GM21515 (cell line): ENCODE measurements around the gene ZNF383.
"Not testable (repeated sequence)": the region's sequence is repeated elsewhere in the genome, so short reads cannot be mapped to it uniquely, and the experiment has no call there.

ENCODE experiments used
- ATAC-seq: cut with Tn5 transposase; IDR thresholded peaks from one replicate; pipeline ENCODE4 v1.9.1; 2021; ENCODE audit not compliant: unreplicated experiment

The ZNF383 gene

DNA sequence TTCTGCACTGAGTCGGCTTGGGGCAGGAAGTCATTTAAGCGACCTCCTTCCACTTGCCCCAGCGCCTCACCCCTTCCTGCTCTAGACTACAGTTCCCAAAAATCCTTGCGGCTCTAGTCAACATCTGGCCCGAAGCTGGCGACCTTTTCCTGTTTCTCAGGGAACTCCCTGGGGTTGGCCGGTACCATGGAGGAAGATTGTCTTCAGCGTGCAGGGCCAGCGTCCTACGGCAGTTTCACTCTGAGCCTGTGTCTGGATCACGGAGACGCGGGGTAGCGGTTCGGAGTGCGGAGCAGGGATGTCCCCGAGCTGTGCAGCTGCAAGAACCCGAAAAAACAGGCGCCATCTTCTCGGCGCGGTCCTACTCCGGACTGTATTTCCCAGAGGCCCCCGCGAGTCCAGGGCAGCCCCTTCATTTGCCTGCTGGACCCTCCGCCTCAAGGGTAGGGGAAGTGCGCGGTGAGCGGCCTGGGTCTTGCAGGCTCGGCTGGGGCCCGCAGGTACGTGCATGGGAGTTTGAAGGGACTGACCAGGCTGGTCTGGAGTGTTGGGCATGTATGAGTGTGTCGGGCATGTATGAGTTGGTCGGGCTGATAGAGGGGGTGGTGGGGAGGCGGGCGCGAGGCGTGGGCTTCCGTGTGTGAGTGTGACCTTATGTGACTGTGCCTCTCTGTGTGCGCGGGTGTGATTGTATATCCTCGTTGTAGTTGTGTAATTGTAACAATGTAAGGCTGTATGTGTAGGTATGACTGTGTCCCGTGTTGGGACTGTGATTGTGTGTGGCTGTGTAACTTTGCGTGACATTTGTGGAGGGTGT, at the start of gene ZNF383:
TSS of gene ZNF383 (plus strand) at position 440 of the 817 bp plus-strand sequence. CDS start 12,240 bp downstream, outside the sequence.
- peak; percentile 90 for ATAC-seq

- peak; percentile 95 for ATAC-seq
Observed at GRCh38 chr19:37172368-37173366, 45.3 kb upstream of the ZNF383 start, which contains the start of gene ZNF585A. TSS of gene ZNF585A (minus strand) at chr19:37172695. CDS start at chr19:37169910, 2,785 bp downstream.

GRCh38 chr19:37186071-37186470, 31.9 kb upstream of the ZNF383 start:
- not testable (repeated sequence) for ATAC-seq

- not testable (repeated sequence) for ATAC-seq
Observed at GRCh38 chr19:37195248-37195647, 22.8 kb upstream of the ZNF383 start.

DNA sequence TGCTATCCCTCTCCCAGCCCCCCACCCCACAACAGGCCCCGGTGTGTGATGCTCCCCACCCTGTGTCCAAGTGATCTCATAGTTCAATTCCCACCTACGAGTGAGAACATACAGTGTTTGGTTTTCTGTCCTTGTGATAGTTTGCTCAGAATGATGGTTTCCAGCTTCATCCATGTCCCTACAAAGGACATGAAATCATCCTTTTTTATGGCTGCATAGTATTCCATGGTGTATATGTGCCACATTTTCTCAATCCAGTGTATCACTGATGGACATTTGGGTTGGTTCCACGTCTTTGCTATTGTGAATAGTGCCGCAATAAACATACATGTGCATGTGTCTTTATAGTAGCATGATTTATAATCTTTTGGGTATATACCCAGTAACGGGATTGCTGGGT, 20.9 kb upstream of the ZNF383 start:
- ATAC-seq: not testable (repeated sequence)

GRCh38 chr19:37197768-37198167, 20.2 kb upstream of the ZNF383 start:
- ATAC-seq: no peak

DNA sequence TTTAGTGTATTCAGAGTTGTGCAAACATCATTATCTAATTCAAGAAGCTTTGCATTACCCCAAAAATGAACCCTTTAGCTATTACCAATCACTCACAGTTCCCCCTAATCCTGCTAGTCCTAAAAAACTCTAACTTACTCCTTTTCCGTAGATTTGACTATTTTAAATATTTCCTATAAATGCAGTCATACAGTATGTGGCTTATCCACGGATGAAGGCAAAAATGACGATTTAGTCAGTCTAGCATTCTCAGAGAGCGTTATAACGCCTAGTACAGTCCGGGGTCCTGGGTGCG, 587 bp upstream of the ZNF383 start:
- ATAC-seq: no peak

GRCh38 chr19:37218592-37218935, 550 bp downstream of the ZNF383 start:
- ATAC-seq: no peak

GRCh38 chr19:37220383-37220782, 2.4 kb downstream of the ZNF383 start:
- ATAC-seq: no peak

DNA sequence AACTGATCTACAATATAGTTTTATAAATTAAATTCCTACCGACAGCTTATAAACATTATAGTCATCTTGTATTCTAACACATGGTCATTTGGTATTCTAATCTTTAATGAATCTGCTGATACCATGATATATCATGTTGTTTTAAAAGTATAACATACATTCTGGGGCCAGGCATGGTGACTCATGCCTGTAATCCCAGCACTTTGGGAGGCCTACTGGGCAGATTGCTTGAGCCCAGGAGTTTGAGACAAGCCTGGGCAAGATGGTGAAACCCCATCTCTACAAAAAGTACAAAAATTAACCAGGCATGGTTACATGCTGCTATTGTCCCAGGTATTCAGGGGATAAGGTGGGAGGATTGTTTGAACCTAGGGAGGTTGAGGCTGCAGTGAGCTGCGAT, 3.1 kb downstream of the ZNF383 start:
- no peak for ATAC-seq

DNA sequence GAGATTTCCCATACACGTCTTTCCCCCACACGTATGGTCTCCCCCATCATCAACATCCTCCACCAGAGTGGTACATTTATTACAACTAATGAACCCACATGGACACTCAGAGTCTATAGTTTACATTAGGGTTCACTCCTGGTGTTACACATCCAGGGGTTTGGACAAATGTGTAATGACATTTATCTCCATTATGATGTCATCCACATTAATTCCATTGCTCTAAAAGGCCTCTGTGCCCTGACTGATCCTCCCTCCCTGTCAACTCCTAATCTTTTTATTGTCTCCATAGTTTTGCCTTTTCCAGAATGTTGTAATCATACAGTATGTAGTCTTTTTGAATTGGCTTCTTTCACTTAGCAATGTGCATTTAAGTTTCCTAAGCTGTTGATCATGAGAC, 8.2 kb downstream of the ZNF383 start:
- no peak for ATAC-seq

DNA sequence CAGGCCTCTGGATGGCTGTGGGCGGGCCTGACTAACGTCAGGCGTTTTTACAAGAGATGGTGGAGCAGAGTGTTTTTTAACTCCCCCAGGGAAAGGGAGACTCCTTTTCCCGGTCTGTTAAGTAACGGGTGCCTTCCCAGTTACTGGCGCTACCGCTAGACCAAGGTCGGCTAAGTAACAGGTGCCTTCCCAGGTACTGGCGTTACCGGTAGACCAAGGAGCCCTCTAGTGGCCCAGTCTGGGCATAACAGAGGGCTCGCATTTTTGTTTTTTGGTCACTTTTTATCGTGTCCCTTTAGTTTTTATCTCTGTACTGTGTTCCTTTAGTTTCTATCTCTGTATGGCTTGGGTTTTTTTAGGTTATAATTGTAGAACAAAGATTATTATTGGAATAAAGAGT, 10.0 kb downstream of the ZNF383 start:
- ATAC-seq: no peak

- no peak for ATAC-seq
Observed at GRCh38 chr19:37243206-37243632, 25.2 kb downstream of the ZNF383 start.

GRCh38 chr19:37251308-37252229, 33.6 kb downstream of the ZNF383 start:
- ATAC-seq: no peak

DNA sequence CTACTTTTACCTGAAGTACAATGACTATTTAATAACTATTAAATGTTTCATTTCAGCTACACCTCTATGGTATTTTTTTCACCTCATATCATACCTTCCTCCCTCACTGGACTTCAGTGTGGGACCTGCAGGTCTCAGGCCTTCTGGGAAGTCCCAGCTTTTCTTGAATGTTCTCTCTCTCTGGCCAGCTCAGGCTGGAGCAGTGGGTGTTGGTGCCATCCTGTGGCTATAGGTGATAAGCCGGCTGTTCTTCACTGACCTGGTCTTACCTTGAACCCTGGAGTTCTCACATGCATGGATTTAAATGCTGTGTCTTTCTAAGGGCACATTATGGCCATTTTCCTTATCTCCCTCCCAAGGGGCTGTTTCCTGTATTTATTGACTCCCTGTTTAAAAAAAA, 45.0 kb downstream of the ZNF383 start:
- ATAC-seq: not testable (repeated sequence)

DNA sequence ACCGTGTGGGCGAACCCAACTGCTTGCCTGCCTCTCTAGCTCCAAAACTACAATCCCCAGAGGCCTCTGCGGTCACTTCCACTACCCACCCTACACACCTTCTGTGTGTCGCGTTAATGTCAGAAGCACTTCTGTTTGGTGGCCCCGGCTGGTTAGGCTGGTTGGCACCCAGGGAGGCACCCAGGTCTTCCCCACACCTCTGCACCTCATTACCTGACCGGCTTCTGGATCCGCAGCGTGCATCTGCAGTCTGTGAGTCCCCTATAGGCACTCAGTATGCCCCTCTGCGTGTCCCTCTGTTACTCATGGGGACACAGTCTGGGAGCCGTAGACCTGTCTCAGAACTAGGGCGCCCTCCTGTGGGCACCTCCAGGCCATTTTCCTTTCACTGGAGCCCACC, 49.0 kb downstream of the ZNF383 start:
- ATAC-seq: not testable (repeated sequence)

DNA sequence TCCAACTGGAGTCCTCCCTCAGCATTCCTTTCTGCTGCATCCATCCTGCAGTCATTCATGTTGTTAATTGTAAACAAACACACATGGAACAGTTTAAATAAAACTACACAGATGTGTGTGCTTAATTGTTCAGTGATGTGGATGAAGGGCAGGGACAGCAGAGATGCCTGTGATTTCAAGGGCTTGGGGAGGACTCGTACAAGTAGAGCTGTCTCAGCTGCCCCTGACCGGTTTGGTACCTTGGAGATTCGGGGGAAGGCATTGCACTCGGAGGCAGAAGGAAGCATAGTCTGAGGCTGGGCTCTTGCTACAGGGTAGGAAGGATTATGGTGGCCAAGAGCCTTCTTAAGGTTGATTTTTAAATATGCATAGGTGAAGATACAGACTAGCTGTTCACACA, 49.7 kb downstream of the ZNF383 start:
- ATAC-seq: not testable (repeated sequence)

DNA sequence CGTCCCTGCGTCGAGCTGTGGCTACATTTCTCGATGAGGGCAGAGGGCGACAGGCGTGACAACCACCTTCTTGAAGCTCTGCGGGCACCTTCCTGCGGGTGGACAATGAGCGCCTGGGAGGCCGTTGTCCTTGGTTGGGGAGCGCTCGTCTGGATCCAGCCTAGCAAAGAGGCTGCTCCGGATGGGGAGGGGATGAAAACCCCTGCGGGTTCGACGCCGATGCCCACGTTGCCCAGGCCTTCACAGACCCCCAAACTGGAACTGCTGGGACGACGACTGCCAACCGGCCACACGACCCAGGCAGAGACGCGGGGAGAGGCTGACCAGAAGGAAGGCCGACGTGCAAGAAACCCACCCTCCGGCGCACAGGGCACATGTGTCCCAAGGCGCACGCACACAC, 62.6 kb downstream of the ZNF383 start:
- not testable (repeated sequence) for ATAC-seq

DNA sequence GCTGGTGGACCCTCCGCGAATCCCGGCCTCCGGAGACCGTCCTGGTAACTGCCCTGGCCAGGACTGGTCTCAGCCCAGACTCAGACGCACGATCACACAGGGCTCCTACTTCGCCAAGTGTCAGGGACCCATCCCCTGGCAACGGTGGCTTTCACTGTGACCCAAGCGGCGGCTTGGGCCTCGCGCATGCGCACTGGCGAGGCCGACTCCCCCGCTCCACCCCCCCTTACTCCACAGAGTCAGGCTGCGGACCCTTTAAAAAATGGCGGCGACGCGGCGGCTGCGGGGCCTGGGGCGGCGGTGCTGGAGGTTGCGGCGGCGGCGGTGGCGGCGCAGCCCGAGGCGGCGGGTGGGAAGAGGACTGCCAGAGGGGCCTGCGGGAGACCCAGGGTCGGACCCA, 66.0 kb downstream of the ZNF383 start:
- ATAC-seq: not testable (repeated sequence)

- ATAC-seq: not testable (repeated sequence)
Observed at GRCh38 chr19:37289229-37289628, 71.2 kb downstream of the ZNF383 start.
